ENCODE results near the gene AKR1D1.

DNA sequence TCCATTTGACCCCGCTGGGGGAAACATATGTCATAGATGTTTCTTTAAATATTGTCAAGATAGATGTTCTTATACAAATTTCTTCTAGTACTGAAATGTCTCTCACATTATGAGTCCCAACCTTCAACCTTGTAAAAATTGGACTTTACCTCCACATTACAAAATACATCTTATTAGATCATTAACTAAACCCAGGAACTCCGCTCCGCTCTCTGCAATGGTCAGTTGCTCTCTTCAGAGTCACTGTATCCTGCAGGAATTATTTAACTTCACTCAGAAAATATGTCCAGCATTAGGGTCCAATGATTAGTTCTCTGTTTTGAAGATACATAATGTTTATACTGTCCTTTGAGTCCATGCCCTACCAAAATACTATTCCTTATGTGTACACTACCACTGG, 8.5 kb upstream of the AKR1D1 start:
- TF ChIP-seq, protein P1, sequence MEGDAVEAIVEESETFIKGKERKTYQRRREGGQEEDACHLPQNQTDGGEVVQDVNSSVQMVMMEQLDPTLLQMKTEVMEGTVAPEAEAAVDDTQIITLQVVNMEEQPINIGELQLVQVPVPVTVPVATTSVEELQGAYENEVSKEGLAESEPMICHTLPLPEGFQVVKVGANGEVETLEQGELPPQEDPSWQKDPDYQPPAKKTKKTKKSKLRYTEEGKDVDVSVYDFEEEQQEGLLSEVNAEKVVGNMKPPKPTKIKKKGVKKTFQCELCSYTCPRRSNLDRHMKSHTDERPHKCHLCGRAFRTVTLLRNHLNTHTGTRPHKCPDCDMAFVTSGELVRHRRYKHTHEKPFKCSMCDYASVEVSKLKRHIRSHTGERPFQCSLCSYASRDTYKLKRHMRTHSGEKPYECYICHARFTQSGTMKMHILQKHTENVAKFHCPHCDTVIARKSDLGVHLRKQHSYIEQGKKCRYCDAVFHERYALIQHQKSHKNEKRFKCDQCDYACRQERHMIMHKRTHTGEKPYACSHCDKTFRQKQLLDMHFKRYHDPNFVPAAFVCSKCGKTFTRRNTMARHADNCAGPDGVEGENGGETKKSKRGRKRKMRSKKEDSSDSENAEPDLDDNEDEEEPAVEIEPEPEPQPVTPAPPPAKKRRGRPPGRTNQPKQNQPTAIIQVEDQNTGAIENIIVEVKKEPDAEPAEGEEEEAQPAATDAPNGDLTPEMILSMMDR (conservative IDR thresholded peaks at IDR 0.05): no peak
- TF ChIP-seq EZH2 (IDR thresholded peaks at IDR 0.05; ENCODE audit: low read depth): no peak

Measured in PC-9 (cell line).